Subcutaneous abdominal adipose tissue (tissue), 5 donors: ENCODE results near the gene FGR.
"Not testable (repeated sequence)": the region's sequence is repeated elsewhere in the genome, so short reads cannot be mapped to it uniquely, and the experiment has no call there.

Experiments used
- H3K27ac ChIP-seq: one replicate; pipeline ENCODE4 v1.7.0; 2013; ENCODE audit warnings: low read depth, mild to moderate bottlenecking, inconsistent platforms, low read length, moderate library complexity
- H3K27me3 ChIP-seq, 5 donors: one replicate each; pipeline ENCODE4 v1.7.0; 2013; ENCODE audit warnings: low read length in 5 of 5, inconsistent platforms in 1 of 5; ENCODE audit not compliant: control insufficient read depth in 5 of 5, insufficient read depth in 4 of 5
- H3K36me3 ChIP-seq, 5 donors: one replicate each; pipeline ENCODE4 v1.7.0; 2013; ENCODE audit warnings: low read length in 5 of 5; ENCODE audit not compliant: control insufficient read depth in 5 of 5, insufficient read depth in 5 of 5
- H3K4me1 ChIP-seq, 5 donors: one replicate each; pipeline ENCODE4 v1.7.0; 2013; ENCODE audit warnings: low read length in 5 of 5, mild to moderate bottlenecking in 3 of 5, moderate library complexity in 1 of 5; ENCODE audit not compliant: control insufficient read depth in 5 of 5, insufficient read depth in 5 of 5
- H3K4me3 ChIP-seq, 5 donors: one replicate each; pipeline ENCODE4 v1.7.0; 2013; ENCODE audit warnings: low read length in 5 of 5, low read depth in 1 of 5
- H3K9ac ChIP-seq, 5 donors: one replicate each; pipeline ENCODE4 v1.7.0; 2013; ENCODE audit warnings: low read length in 5 of 5, mild to moderate bottlenecking in 4 of 5, moderate library complexity in 3 of 5
- H3K9me3 ChIP-seq, 5 donors: one replicate each; pipeline ENCODE4 v1.7.0; 2013; ENCODE audit warnings: low read length in 5 of 5; ENCODE audit not compliant: control insufficient read depth in 5 of 5
- donor health status: healthy.
- donor health status: healthy.
- donor health status: healthy.
- donor health status: healthy.
- donor health status: healthy.

The FGR gene

GRCh38 chr1:27648602-27649305 lies 13.8 kb upstream of the FGR start:
- Histone ChIP-seq H3K36me3 (no peaks in the 10 kb centered on the region), H3K27me3 (no peaks in the 10 kb centered on the region), H3K4me3 (no peak overlapping the region), H3K27ac (no peak overlapping the region), H3K9me3 (no peaks in the 10 kb centered on the region), H3K9ac (no peak overlapping the region), H3K4me1 (peaks cover 0 to 20% (median 13%) of the 10 kb centered on the region in 5 donors)

- no peaks in the 10 kb centered on the region for H3K9me3 ChIP-seq
- no peaks in the 10 kb centered on the region for H3K36me3 ChIP-seq
- peaks cover 0 to 22% (median 14%) of the 10 kb centered on the region in 5 donors for H3K4me1 ChIP-seq
- H3K27ac ChIP-seq: no peak overlapping the region
- H3K4me3 ChIP-seq: no peak overlapping the region
- H3K9ac ChIP-seq: no peak overlapping the region
- no peaks in the 10 kb centered on the region for H3K27me3 ChIP-seq
Measured at GRCh38 chr1:27647328-27647727, 12.3 kb upstream of the FGR start.

- Histone ChIP-seq H3K36me3 (no peaks in the 10 kb centered on the region), H3K27ac (no peak overlapping the region), H3K27me3 (no peaks in the 10 kb centered on the region), H3K9me3 (no peaks in the 10 kb centered on the region), H3K4me3 (no peak overlapping the region), H3K9ac (no peak overlapping the region), H3K4me1 (peaks cover 0 to 22% (median 14%) of the 10 kb centered on the region in 5 donors)
Measured at GRCh38 chr1:27646676-27647075, 11.7 kb upstream of the FGR start.

- no peaks in the 10 kb centered on the region for H3K9me3 ChIP-seq
- H3K27ac ChIP-seq: no peak overlapping the region
- H3K9ac ChIP-seq: no peak overlapping the region
- H3K4me1 ChIP-seq: peaks cover 0 to 14% (median 9%) of the 10 kb centered on the region in 5 donors
- no peaks in the 10 kb centered on the region for H3K36me3 ChIP-seq
- H3K27me3 ChIP-seq: no peaks in the 10 kb centered on the region
- no peak overlapping the region for H3K4me3 ChIP-seq
Measured at GRCh38 chr1:27645071-27645415, 10.1 kb upstream of the FGR start.

- Histone ChIP-seq H3K27me3 (no peaks in the 10 kb centered on the region), H3K36me3 (no peaks in the 10 kb centered on the region), H3K4me1 (peaks cover 0 to 13% (median 9%) of the 10 kb centered on the region in 5 donors), H3K9me3 (no peaks in the 10 kb centered on the region), H3K4me3 (no peak overlapping the region), H3K27ac (no peak overlapping the region), H3K9ac (no peak overlapping the region)
Measured at GRCh38 chr1:27644369-27645070, 9.5 kb upstream of the FGR start.

GRCh38 chr1:27643600-27644368 lies 8.8 kb upstream of the FGR start:
- no peaks in the 10 kb centered on the region for H3K9me3 ChIP-seq
- H3K9ac ChIP-seq: no peak overlapping the region
- H3K36me3 ChIP-seq: no peaks in the 10 kb centered on the region
- H3K4me3 ChIP-seq: no peak overlapping the region
- peaks cover 0 to 12% (median 7%) of the 10 kb centered on the region in 5 donors for H3K4me1 ChIP-seq
- H3K27ac ChIP-seq: no peak overlapping the region
- no peaks in the 10 kb centered on the region for H3K27me3 ChIP-seq

GRCh38 chr1:27640514-27640913 lies 5.5 kb upstream of the FGR start:
- H3K27ac ChIP-seq, H3K36me3 ChIP-seq, H3K4me1 ChIP-seq, H3K4me3 ChIP-seq, H3K9ac ChIP-seq, H3K9me3 ChIP-seq, H3K27me3 ChIP-seq: not testable (repeated sequence)

GRCh38 chr1:27638805-27639204 lies 3.8 kb upstream of the FGR start:
- Histone ChIP-seq H3K4me3 (no peak overlapping the region), H3K27ac (no peak overlapping the region), H3K4me1 (peaks cover 0 to 18% (median 12%) of the 10 kb centered on the region in 5 donors), H3K9me3 (no peaks in the 10 kb centered on the region), H3K36me3 (no peaks in the 10 kb centered on the region), H3K9ac (no peak overlapping the region), H3K27me3 (no peaks in the 10 kb centered on the region)

GRCh38 chr1:27638047-27638734 lies 3.2 kb upstream of the FGR start:
- no peak overlapping the region for H3K4me3 ChIP-seq
- H3K36me3 ChIP-seq: no peaks in the 10 kb centered on the region
- H3K9me3 ChIP-seq: no peaks in the 10 kb centered on the region
- H3K27me3 ChIP-seq: no peaks in the 10 kb centered on the region
- H3K27ac ChIP-seq: no peak overlapping the region
- no peak overlapping the region for H3K9ac ChIP-seq
- H3K4me1 ChIP-seq: peaks cover under 1 to 22% (median 17%) of the 10 kb centered on the region in 5 donors
